H1 (cell line): ENCODE data around the gene C1orf50. TPM values are rescaled to one million over a fixed set of nuclear protein-coding genes. Genes with fewer than 3 reads are reported as not detected.

Source experiments
- ASH2L ChIP-seq: fragments of 200-600, 300-600 bp; sonication (generic); IDR thresholded peaks from one replicate; pipeline ENCODE4 v1.7.1; 2017; ENCODE audit warnings: low read length
- CBX5 ChIP-seq: fragments of 300-800, 300-1000 bp; sonication (generic); IDR thresholded peaks from 2 replicates; pipeline ENCODE4 v1.7.1; 2016; ENCODE audit warnings: antibody characterized with exemption, low read length, low read depth
- EP300 ChIP-seq, 2 experiments: IDR thresholded peaks; 1 replicate in 1 of 2; 2 replicates in 1 of 2; pipeline ENCODE4 v1.6.1; 2011 to 2012; ENCODE audit warnings: low read depth in 2 of 2, low read length in 2 of 2, mild to moderate bottlenecking in 2 of 2, borderline replicate concordance in 1 of 2, inconsistent platforms in 1 of 2, moderate library complexity in 1 of 2
- HDAC6 ChIP-seq: IDR thresholded peaks from one replicate; pipeline ENCODE4 v1.7.1; 2012; ENCODE audit warnings: low read depth, mild to moderate bottlenecking, inconsistent platforms, low read length, moderate library complexity
- MAX ChIP-seq: IDR thresholded peaks from 2 replicates; pipeline ENCODE4 v1.6.1; 2012; ENCODE audit warnings: inconsistent platforms
- PHF8 ChIP-seq: fragments of 200-600 bp; sonication (generic); conservative IDR thresholded peaks from 2 replicates; pipeline ENCODE4 v1.7.1; 2012; ENCODE audit warnings: low read depth, mild to moderate bottlenecking, inconsistent platforms, low read length, moderate library complexity
- RAD21 ChIP-seq, 2 experiments: IDR thresholded peaks in 1 of 2; conservative IDR thresholded peaks in 1 of 2; 2 replicates each; pipeline ENCODE4 v1.6.1; 2011; ENCODE audit warnings: low read depth in 2 of 2, low read length in 2 of 2, improper control_type of control experiment in 1 of 2, inconsistent platforms in 1 of 2, mild to moderate bottlenecking in 1 of 2, moderate library complexity in 1 of 2
- RNF2 ChIP-seq: fragments of 200-900, 300-1000 bp; sonication (generic); IDR thresholded peaks from 2 replicates; pipeline ENCODE4 v1.7.1; 2016; ENCODE audit warnings: borderline replicate concordance, low read depth, mild to moderate bottlenecking, antibody characterized with exemption, low read length; ENCODE audit not compliant: poor library complexity, severe bottlenecking; ENCODE audit errors: missing control alignments
- SP1 ChIP-seq: IDR thresholded peaks from 2 replicates; pipeline ENCODE4 v1.6.1; 2011; ENCODE audit warnings: low read depth, low read length
- SP4 ChIP-seq: IDR thresholded peaks from 2 replicates; pipeline ENCODE4 v1.6.1; 2012; ENCODE audit warnings: low read length, inconsistent platforms
- ZNF274 ChIP-seq: IDR thresholded peaks from 2 replicates; pipeline ENCODE4 v1.7.0; 2012; ENCODE audit warnings: low read length, borderline replicate concordance; ENCODE audit errors: extremely low read depth
- polyA plus RNA-seq, 7 experiments: library from polyadenylated mRNA; depleted of rRNA in 3 of 7; stranded (reverse) in 5 of 7; unstranded in 2 of 7; fragments of >200 nt in 5 of 7; fragments of 200-250 nt in 2 of 7; gene quantifications; 1 replicate in 5 of 7; 2 replicates in 1 of 7; 4 replicates in 1 of 7; pipeline versions ENCODE4 v1.2.1 to v1.2.3, GENCODE V29; 2011 to 2013; ENCODE audit warnings: missing spikeins in 2 of 7, mixed read lengths in 2 of 7
- total RNA-seq: library from RNA; stranded (reverse); fragmentation: NEBNext Ultra II Directional; extraction: Animal tissue kit (Norgen Biotek cat#: 25700); gene quantifications from 2 replicates; pipeline ENCODE4 v1.2.1, GENCODE V29; 2021

The C1orf50 gene
- total and polyA plus RNA-seq, 2 of the 8 experiments (the other 6 are each of a cell fraction or from before 2014, with no cell fraction given) = 3.2 to 7.1 TPM

- no peak for TF ChIP-seq EP300 (IDR thresholded peaks at IDR 0.05; ENCODE audit: borderline replicate concordance in 1 of 2, low read depth in 2 of 2, low read length in 2 of 2)
- no peak for TF ChIP-seq ASH2L
- no peak for TF ChIP-seq PHF8
- no peak for TF ChIP-seq MAX
- no peak for TF ChIP-seq ZNF274
- TF ChIP-seq SP4 = no peak
- no peak for TF ChIP-seq RNF2
- TF ChIP-seq CBX5 = no peak
- no peak for TF ChIP-seq SP1
- no peak for TF ChIP-seq HDAC6
- TF ChIP-seq RAD21 (IDR thresholded peaks at IDR 0.05 in 1 of 2, conservative IDR thresholded peaks at IDR 0.05 in 1 of 2; ENCODE audit: low read depth in 2 of 2, low read length in 2 of 2) = no peak
- TF ChIP-seq, all 59 proteins: peak for 0
Observed at GRCh38 chr1:42737986-42738677, 28.9 kb upstream of the C1orf50 start (continued).
